Activated CD4-positive, alpha-beta T cell treated with anti-CD3 and anti-CD28 coated beads, Interleukin-2, amount 50 U/mL, for 16 hours (primary cell): Measurements from ENCODE around the gene NTRK1.

ENCODE experiments used
- DNase-seq: peaks from one replicate; pipeline ENCODE4 v3.0.0-alpha.2; 2020

NTRK1 gene

GRCh38 chr1:156900896-156901589 is 40.4 kb downstream of the NTRK1 start:
- no peak for DNase-seq

- DNase-seq, result no peak
Observed at GRCh38 chr1:156901590-156901900, 40.9 kb downstream of the NTRK1 start.

- no peak for DNase-seq
Observed at GRCh38 chr1:156901966-156902915, 41.6 kb downstream of the NTRK1 start.

- no peak for DNase-seq
Observed at GRCh38 chr1:156903328-156904091, 42.8 kb downstream of the NTRK1 start.

GRCh38 chr1:156904187-156904959 is 43.7 kb downstream of the NTRK1 start:
- DNase-seq, result no peak

GRCh38 chr1:156905176-156905575 is 44.5 kb downstream of the NTRK1 start:
- DNase-seq, result no peak

GRCh38 chr1:156905651-156906050 is 45.0 kb downstream of the NTRK1 start:
- DNase-seq, result no peak

GRCh38 chr1:156906206-156906906 is 45.7 kb downstream of the NTRK1 start:
- DNase-seq, result no peak

- no peak for DNase-seq
Observed at GRCh38 chr1:156908541-156908940, 47.9 kb downstream of the NTRK1 start.

- no peak for DNase-seq
Observed at GRCh38 chr1:156908955-156909354, 48.3 kb downstream of the NTRK1 start.

GRCh38 chr1:156909671-156910070 is 49.0 kb downstream of the NTRK1 start:
- DNase-seq, result no peak

GRCh38 chr1:156910309-156910782 is 49.7 kb downstream of the NTRK1 start:
- peak; percentile 51 for DNase-seq

GRCh38 chr1:156911577-156912298 is 51.1 kb downstream of the NTRK1 start:
- no peak for DNase-seq

- DNase-seq, result no peak
Observed at GRCh38 chr1:156912310-156912709, 51.6 kb downstream of the NTRK1 start.

- DNase-seq, result no peak
Observed at GRCh38 chr1:156912861-156913808, 52.5 kb downstream of the NTRK1 start.

- DNase-seq, result no peak
Observed at GRCh38 chr1:156913809-156914387, 53.2 kb downstream of the NTRK1 start.

GRCh38 chr1:156914440-156914856 is 53.8 kb downstream of the NTRK1 start:
- no peak for DNase-seq

- peak; percentile 70 for DNase-seq
Observed at GRCh38 chr1:156920233-156921052, 59.8 kb downstream of the NTRK1 start, which contains the start of gene LRRC71. LRRC71 (plus strand) TSS chr1:156920632; CDS start chr1:156920804, 172 bp downstream.
